ENCODE data around the gene MMRN1. TPM values are rescaled to one million over a fixed set of nuclear protein-coding genes. Genes with fewer than 3 reads are reported as not detected.

Gene MMRN1
- 1 to 10 TPM; 3.0 to 7.7 (median 5.2) TPM for polyA plus RNA-seq (ENCODE audit: insufficient read length in 4 of 4)

DNA sequence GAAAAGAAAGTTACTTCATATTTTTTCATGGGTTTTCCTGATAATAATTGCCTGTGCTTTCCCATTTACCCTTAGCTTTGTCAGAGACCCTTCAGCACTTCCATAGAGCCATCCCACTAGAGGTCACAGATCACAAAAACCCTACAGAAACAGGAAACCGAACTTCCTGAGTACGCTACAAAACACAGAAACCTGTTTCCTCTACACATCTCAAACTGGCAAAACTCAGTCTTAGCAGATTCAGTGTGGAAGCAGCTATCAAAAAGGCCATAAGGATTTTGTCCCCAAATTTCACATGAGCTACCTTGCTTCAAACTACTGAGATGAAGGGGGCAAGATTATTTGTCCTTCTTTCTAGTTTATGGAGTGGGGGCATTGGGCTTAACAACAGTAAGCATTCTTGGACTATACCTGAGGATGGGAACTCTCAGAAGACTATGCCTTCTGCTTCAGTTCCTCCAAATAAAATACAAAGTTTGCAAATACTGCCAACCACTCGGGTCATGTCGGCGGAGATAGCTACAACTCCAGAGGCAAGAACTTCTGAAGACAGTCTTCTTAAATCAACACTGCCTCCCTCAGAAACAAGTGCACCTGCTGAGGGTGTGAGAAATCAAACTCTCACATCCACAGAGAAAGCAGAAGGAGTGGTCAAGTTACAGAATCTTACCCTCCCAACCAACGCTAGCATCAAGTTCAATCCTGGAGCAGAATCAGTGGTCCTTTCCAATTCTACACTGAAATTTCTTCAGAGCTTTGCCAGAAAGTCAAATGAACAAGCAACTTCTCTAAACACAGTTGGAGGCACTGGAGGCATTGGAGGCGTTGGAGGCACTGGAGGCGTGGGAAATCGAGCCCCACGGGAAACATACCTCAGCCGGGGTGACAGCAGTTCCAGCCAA lies at the start of gene MMRN1:
TSS of gene MMRN1 (plus strand) at position 206 of the 902 bp plus-strand sequence. CDS start at position 324, 118 bp downstream.
- DNase-seq (ENCODE audit: low read depth in 4 of 4, low spot score in 3 of 4): no peak

DNA sequence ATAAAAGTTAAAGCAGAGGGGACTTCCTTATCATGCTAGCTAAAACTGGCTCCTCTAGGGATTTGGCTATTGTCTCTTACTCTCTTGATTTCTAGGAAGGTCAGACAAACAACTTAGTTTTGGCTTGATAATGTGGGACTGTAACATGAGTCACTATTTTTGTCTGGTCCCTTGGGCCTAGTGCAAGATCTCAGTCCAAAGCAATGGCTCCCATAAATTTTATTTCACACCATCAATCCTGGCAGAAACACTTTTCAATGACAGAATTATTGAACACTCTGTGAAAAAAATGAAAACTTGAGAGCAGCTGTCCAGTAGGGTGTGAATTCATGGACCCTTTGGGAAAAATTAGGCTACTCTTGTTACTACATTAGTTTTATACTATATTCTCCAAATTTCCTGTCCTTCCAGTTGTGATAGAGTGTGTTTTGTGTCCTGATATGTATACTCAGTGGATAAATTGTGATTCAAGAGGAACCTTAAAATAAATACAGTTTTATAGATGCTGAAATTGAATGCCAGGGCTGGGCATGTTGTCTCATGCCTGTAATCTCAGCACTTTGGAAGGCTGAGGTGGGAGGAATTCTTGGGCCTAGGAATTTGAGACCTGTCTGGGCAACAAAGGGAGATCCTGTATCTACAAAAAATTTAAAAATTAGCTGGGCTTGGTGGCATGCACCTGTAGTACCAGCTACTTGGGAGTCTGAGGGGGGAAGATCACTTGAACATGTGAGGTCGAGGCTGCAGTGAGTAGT lies 46.9 kb upstream of the MMRN1 start:
- DNase-seq (ENCODE audit: low read depth in 4 of 4, low spot score in 3 of 4): no peak

- DNase-seq (ENCODE audit: low read depth in 4 of 4, low spot score in 3 of 4): no peak
Measured at GRCh38 chr4:89855236-89855635, 39.4 kb upstream of the MMRN1 start.

GRCh38 chr4:89860971-89861370 lies 33.7 kb upstream of the MMRN1 start:
- DNase-seq (ENCODE audit: low read depth in 4 of 4, low spot score in 3 of 4): no peak

- DNase-seq (ENCODE audit: low read depth in 4 of 4, low spot score in 3 of 4): no peak
Measured at GRCh38 chr4:89863533-89863932, 31.1 kb upstream of the MMRN1 start.

- DNase-seq (ENCODE audit: low read depth in 4 of 4, low spot score in 3 of 4): no peak
Measured at GRCh38 chr4:89868276-89868675, 26.4 kb upstream of the MMRN1 start.

DNA sequence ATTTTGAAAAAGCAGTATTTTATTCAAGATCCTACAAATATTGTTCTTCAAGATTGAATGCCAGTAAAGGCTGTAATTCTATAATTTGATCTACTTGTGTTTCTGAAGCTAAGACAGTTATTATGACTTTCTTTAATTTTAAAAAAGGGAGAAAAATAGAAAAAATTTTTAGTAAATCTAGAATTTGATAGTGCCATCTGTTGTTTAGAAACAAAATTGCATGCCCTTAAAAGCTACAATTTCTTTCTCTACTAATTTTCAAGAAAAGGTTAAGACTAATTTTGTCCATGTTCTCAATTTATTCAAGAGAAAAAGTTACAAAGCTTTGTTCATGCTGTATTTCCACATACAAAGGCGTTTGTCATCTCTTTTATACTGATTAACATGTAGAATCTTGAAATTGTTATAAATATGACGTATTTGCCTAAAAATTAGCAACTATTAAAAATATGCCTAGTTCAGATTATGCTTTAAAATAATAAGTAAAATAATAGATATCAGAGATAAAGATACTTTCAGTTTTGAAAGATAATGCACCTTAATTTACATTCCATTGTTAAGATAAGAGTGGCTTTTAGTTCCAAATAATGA lies 25.6 kb upstream of the MMRN1 start:
- no peak for DNase-seq (ENCODE audit: low read depth in 4 of 4, low spot score in 3 of 4)

- no peak for DNase-seq (ENCODE audit: low read depth in 4 of 4, low spot score in 3 of 4)
Measured at GRCh38 chr4:89871211-89871610, 23.4 kb upstream of the MMRN1 start.

- DNase-seq (ENCODE audit: low read depth in 4 of 4, low spot score in 3 of 4): no peak
Measured at GRCh38 chr4:89876548-89876947, 18.1 kb upstream of the MMRN1 start.

- DNase-seq (ENCODE audit: low read depth in 4 of 4, low spot score in 3 of 4): no peak
Measured at GRCh38 chr4:89878611-89879010, 16.0 kb upstream of the MMRN1 start.

GRCh38 chr4:89879215-89879614 lies 15.4 kb upstream of the MMRN1 start:
- no peak for DNase-seq (ENCODE audit: low read depth in 4 of 4, low spot score in 3 of 4)

GRCh38 chr4:89889289-89889688 lies 5.4 kb upstream of the MMRN1 start:
- no peak for DNase-seq (ENCODE audit: low read depth in 4 of 4, low spot score in 3 of 4)

GRCh38 chr4:89897867-89898266 lies 3.2 kb downstream of the MMRN1 start:
- DNase-seq (ENCODE audit: low read depth in 4 of 4, low spot score in 3 of 4): no peak

DNA sequence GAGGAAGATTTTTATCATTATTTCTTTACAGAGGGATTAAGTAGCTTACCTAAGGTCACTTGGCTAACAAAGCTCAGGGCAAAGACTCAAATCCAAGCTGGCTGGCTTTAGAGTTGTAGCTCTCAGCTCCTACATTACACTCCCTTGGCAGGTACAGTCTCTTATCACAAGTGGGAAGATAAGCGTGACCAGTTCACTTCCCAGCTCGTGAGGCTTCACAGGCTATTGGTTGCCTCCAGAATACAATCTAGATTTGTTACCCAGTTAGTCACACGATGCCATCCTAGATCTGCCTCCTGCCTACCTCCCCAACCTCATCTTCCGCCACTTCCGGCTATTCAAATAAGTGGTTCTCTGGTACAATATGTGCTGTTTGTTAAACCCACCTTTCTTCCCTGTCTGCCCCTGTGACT lies 3.7 kb downstream of the MMRN1 start:
- no peak for DNase-seq (ENCODE audit: low read depth in 4 of 4, low spot score in 3 of 4)

- no peak for DNase-seq (ENCODE audit: low read depth in 4 of 4, low spot score in 3 of 4)
Measured at GRCh38 chr4:89899152-89899551, 4.5 kb downstream of the MMRN1 start.

DNA sequence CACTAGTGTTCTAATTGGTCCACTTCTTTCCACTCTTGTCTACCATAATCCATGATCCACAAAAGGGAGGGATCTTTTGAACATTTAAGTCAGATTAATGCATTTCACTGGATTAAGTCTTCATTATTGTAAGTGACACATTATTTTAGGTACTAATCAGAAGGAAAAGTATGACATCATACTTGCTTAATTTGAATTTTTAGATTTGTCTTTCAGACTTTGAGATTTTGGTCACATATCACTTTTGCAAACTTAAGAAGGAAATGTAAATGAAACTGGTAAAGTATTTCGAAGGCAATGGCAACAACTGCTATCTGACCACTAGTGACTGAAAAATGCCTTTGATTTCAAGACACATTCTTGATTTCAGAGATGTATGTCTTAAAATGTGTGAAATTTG lies 5.2 kb downstream of the MMRN1 start:
- DNase-seq (ENCODE audit: low read depth in 4 of 4, low spot score in 3 of 4): no peak

- peak in 3 of 4 donors; percentile 14 to 43 (median 16) for DNase-seq (ENCODE audit: low read depth in 4 of 4, low spot score in 3 of 4)
Measured at GRCh38 chr4:89901808-89902431, 7.3 kb downstream of the MMRN1 start.

- no peak for DNase-seq (ENCODE audit: low read depth in 4 of 4, low spot score in 3 of 4)
Measured at GRCh38 chr4:89904524-89904923, 9.9 kb downstream of the MMRN1 start.

- no peak for DNase-seq (ENCODE audit: low read depth in 4 of 4, low spot score in 3 of 4)
Measured at GRCh38 chr4:89906316-89906715, 11.7 kb downstream of the MMRN1 start.

DNA sequence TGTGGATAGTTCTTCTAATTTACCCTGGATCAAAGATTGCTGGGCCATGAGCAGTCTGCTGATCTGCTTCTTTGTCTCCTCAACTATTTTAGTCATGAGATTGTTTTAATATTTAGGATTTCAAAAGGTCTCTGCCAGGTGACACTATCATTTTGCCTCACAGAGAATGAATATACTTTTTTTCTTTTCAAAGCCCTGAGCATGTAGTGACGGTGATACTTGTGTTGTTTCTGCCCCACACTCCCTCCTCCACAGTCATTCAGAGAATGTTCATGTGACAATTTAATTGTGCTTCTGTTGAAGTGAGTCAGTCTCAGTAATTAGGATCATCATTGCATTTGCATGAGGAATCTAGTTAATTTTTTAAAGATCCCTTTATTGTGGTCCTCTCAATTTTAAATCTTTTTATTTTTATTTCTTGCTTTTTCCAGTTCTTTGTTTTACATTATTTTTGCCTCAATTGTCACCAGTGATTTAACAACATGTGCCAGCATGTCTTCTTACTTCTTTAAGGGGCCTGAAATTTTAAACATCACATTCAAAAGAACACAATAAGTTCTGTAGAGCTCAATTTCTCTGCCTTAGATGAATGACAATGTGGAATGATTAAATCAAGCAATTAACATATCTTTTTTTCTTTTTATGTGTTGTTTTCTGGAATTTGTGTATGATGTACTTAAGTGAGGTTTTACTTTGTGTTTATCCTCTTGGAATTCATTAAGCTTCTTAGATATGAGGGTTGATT lies 12.3 kb downstream of the MMRN1 start:
- DNase-seq (ENCODE audit: low read depth in 4 of 4, low spot score in 3 of 4): no peak
